Right atrium auricular region (tissue), 2 donors: ENCODE measurements around the gene S100A12. TPM values are rescaled to one million over a fixed set of nuclear protein-coding genes. Genes with fewer than 3 reads are reported as not detected.
A peak's percentile ranks its signal among the peaks of the same experiment; 100 is the strongest.

ENCODE experiments used
- DNase-seq: peaks from one replicate; pipeline ENCODE4 v3.0.0-alpha.2; 2019; ENCODE audit warnings: low spot score
- H3K27ac ChIP-seq, 2 donors: fragments of 200-600 bp; sonication (generic); 1 replicate in 1 of 2; 2 replicates in 1 of 2; pipeline ENCODE4 v1.5.1; 2016 to 2019
- H3K27me3 ChIP-seq, 2 donors: fragments of 200-600 bp; sonication (generic); one replicate each; pipeline versions ENCODE4 v1.5.1 to v1.6.0; 2017 to 2019
- H3K36me3 ChIP-seq: fragments of 200-600 bp; sonication (generic); one replicate; pipeline ENCODE4 v1.5.1; 2016
- H3K4me1 ChIP-seq, 2 donors: fragments of 200-600 bp; sonication (generic); one replicate each; pipeline versions ENCODE4 v1.5.1 to v1.6.0; 2017 to 2019
- H3K4me3 ChIP-seq, 2 donors: fragments of 200-600 bp; sonication (generic); 1 replicate in 1 of 2; 2 replicates in 1 of 2; pipeline ENCODE4 v1.5.1; 2017 to 2019; ENCODE audit warnings: mild to moderate bottlenecking in 1 of 2, moderate library complexity in 1 of 2
- H3K9me3 ChIP-seq, 2 donors: fragments of 200-600 bp; sonication (generic); one replicate each; pipeline ENCODE4 v1.5.1; 2019
- CTCF ChIP-seq, 2 donors: fragments of 200-600 bp; sonication (generic); IDR thresholded peaks; one replicate each; pipeline ENCODE4 v1.5.1; 2019; ENCODE audit warnings: antibody characterized with exemption in 2 of 2
- total RNA-seq, 2 donors: library from RNA; depleted of rRNA; stranded (reverse); fragments of >200 nt; gene quantifications; one replicate each; pipeline ENCODE4 v1.1.0, GENCODE V29; 2016

Gene S100A12
- total RNA-seq, 2 donors from 2014 or later: 5.5 to 5.7 TPM

- Histone ChIP-seq H3K4me1 (no peaks in the 10 kb centered on the region), H3K4me3 (no peak overlapping the region), H3K36me3 (no peaks in the 10 kb centered on the region), H3K27me3 (no peaks in the 10 kb centered on the region), H3K9me3 (no peaks in the 10 kb centered on the region), H3K27ac (no peak overlapping the region)
- peak in 1 of 2 donors; percentile 52 for TF ChIP-seq CTCF (IDR thresholded peaks at IDR 0.05)
- peak; percentile 67 for DNase-seq
Observed at GRCh38 chr1:153355445-153356071, 19.9 kb downstream of the S100A12 start.

- Histone ChIP-seq H3K9me3 (no peaks in the 10 kb centered on the region), H3K4me1 (no peaks in the 10 kb centered on the region), H3K27ac (no peak overlapping the region), H3K36me3 (no peaks in the 10 kb centered on the region), H3K4me3 (no peak overlapping the region), H3K27me3 (no peaks in the 10 kb centered on the region)
- no peak for DNase-seq
- TF ChIP-seq CTCF (IDR thresholded peaks at IDR 0.05): no peak
Observed at GRCh38 chr1:153354515-153355193, 20.8 kb downstream of the S100A12 start.

- no peaks in the 10 kb centered on the region for H3K27me3 ChIP-seq
- no peak overlapping the region for H3K4me3 ChIP-seq
Observed at GRCh38 chr1:153353226-153353947, 22.0 kb downstream of the S100A12 start.

GRCh38 chr1:153352523-153352922, 22.9 kb downstream of the S100A12 start:
- no peak overlapping the region for H3K4me3 ChIP-seq
- no peaks in the 10 kb centered on the region for H3K27me3 ChIP-seq
- TF ChIP-seq CTCF (IDR thresholded peaks at IDR 0.05): peak; percentile 84 to 93
- DNase-seq: peak; percentile 72
- no peaks in the 10 kb centered on the region for H3K36me3 ChIP-seq
- no peak overlapping the region for H3K27ac ChIP-seq
- no peaks in the 10 kb centered on the region for H3K4me1 ChIP-seq
- H3K9me3 ChIP-seq: no peaks in the 10 kb centered on the region

More at GRCh38 chr1:153353226-153353947, 22.0 kb downstream of the S100A12 start:
- Histone ChIP-seq H3K4me1 (no peaks in the 10 kb centered on the region), H3K36me3 (no peaks in the 10 kb centered on the region), H3K27ac (no peak overlapping the region), H3K9me3 (no peaks in the 10 kb centered on the region)
- peak in 1 of 2 donors; percentile 32 for TF ChIP-seq CTCF (IDR thresholded peaks at IDR 0.05)
- no peak for DNase-seq

GRCh38 chr1:153350321-153350957, 25.0 kb downstream of the S100A12 start:
- DNase-seq: no peak
- H3K27ac ChIP-seq: no peak overlapping the region
- no peaks in the 10 kb centered on the region for H3K9me3 ChIP-seq
- no peak overlapping the region for H3K4me3 ChIP-seq
- H3K36me3 ChIP-seq: no peaks in the 10 kb centered on the region
- H3K27me3 ChIP-seq: no peaks in the 10 kb centered on the region
- H3K4me1 ChIP-seq: no peaks in the 10 kb centered on the region
- no peak for TF ChIP-seq CTCF (IDR thresholded peaks at IDR 0.05)
